ENCODE results near the gene IQSEC1.

The IQSEC1 gene

DNA sequence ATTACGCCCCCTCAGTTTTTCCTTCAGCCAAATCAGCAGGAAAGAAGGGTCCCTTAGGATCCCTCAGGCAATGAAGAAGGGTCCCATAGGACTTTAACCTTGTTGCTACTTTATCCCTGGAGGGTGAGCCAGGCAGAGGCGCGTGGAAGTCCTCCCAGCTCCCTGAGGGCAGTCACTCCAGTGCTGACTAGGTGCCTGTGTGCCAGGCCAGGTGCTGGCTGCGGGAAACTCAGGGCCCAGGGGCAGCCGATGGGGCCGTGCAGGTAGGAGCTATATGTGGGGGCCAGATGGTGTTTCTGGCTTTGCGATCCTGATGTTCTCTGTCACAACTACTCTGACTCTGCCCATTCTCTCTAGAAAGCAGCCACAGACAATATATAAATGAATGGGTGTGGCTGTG is 42.8 kb upstream of the IQSEC1 start:
- Histone ChIP-seq H4K91ac (ENCODE audit: low read depth, low read length, poor library complexity) (no peak overlapping the region), H2BK120ac (ENCODE audit: low read depth, low read length) (no peak overlapping the region), H2AK5ac (ENCODE audit: low read depth, low read length) (peak overlapping the region; percentile 23), H2BK5ac (ENCODE audit: low read length) (no peak overlapping the region), H3K18ac (ENCODE audit: low read length) (peak overlapping the region; percentile 53), H3K23ac (ENCODE audit: low read depth, low read length, poor library complexity) (no peak overlapping the region), H2AFZ (ENCODE audit: low read length) (no peak overlapping the region), H2BK12ac (ENCODE audit: low read length) (no peak overlapping the region), H3K4me1 (ENCODE audit: control insufficient read depth in 2 of 2, insufficient read depth in 1 of 2, low read depth in 1 of 2, low read length in 2 of 2) (peaks cover 0 to 2% of the 10 kb centered on the region in 2 donors), H3K27ac (replicated peaks; ENCODE audit: low read length) (no peak overlapping the region), H3K14ac (ENCODE audit: low read length) (peak overlapping the region; percentile 49), H4K8ac (ENCODE audit: low read depth, low read length) (no peak overlapping the region), H3K79me1 (ENCODE audit: low read depth, low read length) (peaks cover 2% of the 10 kb centered on the region), H3K4ac (ENCODE audit: low read length) (no peak overlapping the region), H3K4me3 (ENCODE audit: low read length in 2 of 2) (no peak overlapping the region), H3K9ac (ENCODE audit: low read depth, low read length, poor library complexity) (no peak overlapping the region), H3K9me3 (replicated peaks in 1 of 2; ENCODE audit: control insufficient read depth in 2 of 2, insufficient read depth in 1 of 2, low read depth in 1 of 2, low read length in 2 of 2) (no peaks in the 10 kb centered on the region), H3K36me3 (replicated peaks in 1 of 2; ENCODE audit: control insufficient read depth in 2 of 2, insufficient read depth in 2 of 2, low read length in 2 of 2) (no peaks in the 10 kb centered on the region), H3K27me3 (ENCODE audit: control insufficient read depth in 3 of 3, insufficient read depth in 3 of 3, low read depth in 1 of 3, low read length in 3 of 3) (peaks cover 0 to 19% (median 0%) of the 10 kb centered on the region in 3 experiments), H2BK15ac (ENCODE audit: low read length) (no peak overlapping the region), H3K4me2 (ENCODE audit: insufficient read depth, low read length, poor library complexity, severe bottlenecking) (no peak overlapping the region)
- DNase-seq (ENCODE audit: low spot score) = no peak
- whole genome bisulfite sequencing, 2 donors (ENCODE audit: extremely low coverage in 2 of 2, insufficient read length in 2 of 2, insufficient replicate concordance in 1 of 2) = no CpG with 5 or more reads among the region's 7 CpGs

DNA sequence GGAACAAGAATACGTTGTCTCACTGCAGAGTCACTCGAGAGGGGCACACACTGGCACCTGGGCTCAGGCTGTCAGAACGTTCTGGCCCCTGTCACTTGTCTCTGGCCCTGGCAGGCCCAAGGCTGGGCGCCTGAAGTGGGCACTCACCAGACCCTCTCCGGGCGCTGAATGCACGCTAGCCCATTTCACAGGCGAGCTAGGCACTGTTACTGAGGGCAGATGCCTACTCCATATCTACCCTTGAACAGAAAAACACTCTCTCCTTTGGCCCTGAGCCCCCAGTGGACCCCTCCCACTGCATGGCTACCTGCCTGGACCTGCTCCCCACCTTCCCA is 42.3 kb upstream of the IQSEC1 start:
- no peak overlapping the region for H2BK5ac ChIP-seq (ENCODE audit: low read length)
- no CpG with 5 or more reads among the region's 8 CpGs for WGBS, 2 donors (ENCODE audit: extremely low coverage in 2 of 2, insufficient read length in 2 of 2, insufficient replicate concordance in 1 of 2)
- no peak overlapping the region for H2BK120ac ChIP-seq (ENCODE audit: low read depth, low read length)
- H3K9me3 ChIP-seq (replicated peaks in 1 of 2; ENCODE audit: control insufficient read depth in 2 of 2, insufficient read depth in 1 of 2, low read depth in 1 of 2, low read length in 2 of 2) = no peaks in the 10 kb centered on the region
- H3K18ac ChIP-seq (ENCODE audit: low read length) = peak overlapping the region; percentile 56
- no peak overlapping the region for H2AK5ac ChIP-seq (ENCODE audit: low read depth, low read length)
- no peak overlapping the region for H3K9ac ChIP-seq (ENCODE audit: low read depth, low read length, poor library complexity)
- no peak overlapping the region for H3K4me3 ChIP-seq (ENCODE audit: low read length in 2 of 2)
- H3K23ac ChIP-seq (ENCODE audit: low read depth, low read length, poor library complexity) = no peak overlapping the region
- no peak overlapping the region for H3K27ac ChIP-seq (replicated peaks; ENCODE audit: low read length)
- peaks cover 0 to 20% (median 0%) of the 10 kb centered on the region in 3 experiments for H3K27me3 ChIP-seq (ENCODE audit: control insufficient read depth in 3 of 3, insufficient read depth in 3 of 3, low read depth in 1 of 3, low read length in 3 of 3)
- H4K91ac ChIP-seq (ENCODE audit: low read depth, low read length, poor library complexity) = no peak overlapping the region
- peaks cover 2% of the 10 kb centered on the region for H3K79me1 ChIP-seq (ENCODE audit: low read depth, low read length)
- H3K4me1 ChIP-seq (ENCODE audit: control insufficient read depth in 2 of 2, insufficient read depth in 1 of 2, low read depth in 1 of 2, low read length in 2 of 2) = peaks cover 0 to 2% of the 10 kb centered on the region in 2 donors
- H3K4me2 ChIP-seq (ENCODE audit: insufficient read depth, low read length, poor library complexity, severe bottlenecking) = no peak overlapping the region
- no peak overlapping the region for H3K4ac ChIP-seq (ENCODE audit: low read length)
- H2BK15ac ChIP-seq (ENCODE audit: low read length) = no peak overlapping the region
- no peak overlapping the region for H4K8ac ChIP-seq (ENCODE audit: low read depth, low read length)
- no peak for DNase-seq (ENCODE audit: low spot score)
- H3K14ac ChIP-seq (ENCODE audit: low read length) = no peak overlapping the region
- H2AFZ ChIP-seq (ENCODE audit: low read length) = no peak overlapping the region
- no peaks in the 10 kb centered on the region for H3K36me3 ChIP-seq (replicated peaks in 1 of 2; ENCODE audit: control insufficient read depth in 2 of 2, insufficient read depth in 2 of 2, low read length in 2 of 2)
- no peak overlapping the region for H2BK12ac ChIP-seq (ENCODE audit: low read length)

DNA sequence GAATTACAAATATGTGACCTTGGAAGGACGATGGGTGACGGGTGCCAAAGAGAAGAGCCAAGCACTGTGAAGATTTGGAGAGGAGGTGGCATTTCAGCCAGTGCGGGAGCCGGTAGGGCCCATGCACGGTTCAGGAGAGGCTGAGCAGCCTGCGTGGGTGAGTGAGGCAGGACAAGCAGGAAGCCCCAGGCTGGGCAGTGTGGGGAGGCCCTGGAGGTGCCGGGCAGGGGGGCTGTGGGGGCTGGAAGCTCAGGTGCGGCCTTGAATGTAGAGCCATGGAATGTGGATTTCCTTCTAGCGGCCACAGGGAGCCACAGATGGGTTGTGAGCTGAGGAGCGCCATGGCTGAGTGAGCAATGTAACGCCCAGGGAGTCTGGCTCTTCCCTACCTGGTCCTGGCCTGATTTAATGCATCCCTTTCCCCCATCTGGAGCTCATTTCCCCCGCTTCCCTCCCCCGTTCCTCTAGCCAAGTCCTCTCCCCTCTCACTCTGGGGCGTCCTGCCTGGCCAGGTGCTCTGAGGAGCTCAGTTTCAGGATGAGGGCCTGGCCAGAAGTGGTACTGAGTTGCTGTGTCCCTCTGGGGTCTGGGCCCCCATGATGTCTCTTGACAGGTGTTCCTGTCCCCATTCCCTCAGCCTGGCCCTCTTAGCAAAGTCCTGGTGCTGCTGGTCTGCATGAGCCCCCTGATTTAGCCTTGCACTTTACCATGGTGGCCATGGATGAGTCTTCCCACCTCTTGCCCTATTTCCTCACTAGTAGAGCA is 41.8 kb upstream of the IQSEC1 start:
- DNase-seq (ENCODE audit: low spot score) = no peak
- Histone ChIP-seq H3K4me3 (ENCODE audit: low read length in 2 of 2) (no peak overlapping the region), H2BK12ac (ENCODE audit: low read length) (no peak overlapping the region), H4K91ac (ENCODE audit: low read depth, low read length, poor library complexity) (no peak overlapping the region), H3K23ac (ENCODE audit: low read depth, low read length, poor library complexity) (peak overlapping the region; percentile 40), H2AFZ (ENCODE audit: low read length) (no peak overlapping the region), H3K79me1 (ENCODE audit: low read depth, low read length) (peaks cover 2% of the 10 kb centered on the region), H2AK5ac (ENCODE audit: low read depth, low read length) (no peak overlapping the region), H2BK120ac (ENCODE audit: low read depth, low read length) (no peak overlapping the region), H3K14ac (ENCODE audit: low read length) (no peak overlapping the region), H3K18ac (ENCODE audit: low read length) (no peak overlapping the region), H3K4me1 (ENCODE audit: control insufficient read depth in 2 of 2, insufficient read depth in 1 of 2, low read depth in 1 of 2, low read length in 2 of 2) (peaks cover 0 to under 1% of the 10 kb centered on the region in 2 donors), H3K9me3 (replicated peaks in 1 of 2; ENCODE audit: control insufficient read depth in 2 of 2, insufficient read depth in 1 of 2, low read depth in 1 of 2, low read length in 2 of 2) (no peaks in the 10 kb centered on the region), H3K27me3 (ENCODE audit: control insufficient read depth in 3 of 3, insufficient read depth in 3 of 3, low read depth in 1 of 3, low read length in 3 of 3) (peaks cover 0 to 17% (median 0%) of the 10 kb centered on the region in 3 experiments), H2BK5ac (ENCODE audit: low read length) (no peak overlapping the region), H2BK15ac (ENCODE audit: low read length) (no peak overlapping the region), H3K36me3 (replicated peaks in 1 of 2; ENCODE audit: control insufficient read depth in 2 of 2, insufficient read depth in 2 of 2, low read length in 2 of 2) (no peaks in the 10 kb centered on the region), H3K27ac (replicated peaks; ENCODE audit: low read length) (no peak overlapping the region), H3K4me2 (ENCODE audit: insufficient read depth, low read length, poor library complexity, severe bottlenecking) (no peak overlapping the region), H3K4ac (ENCODE audit: low read length) (no peak overlapping the region), H4K8ac (ENCODE audit: low read depth, low read length) (peak overlapping the region; percentile 10), H3K9ac (ENCODE audit: low read depth, low read length, poor library complexity) (no peak overlapping the region)
- WGBS, 2 donors (ENCODE audit: extremely low coverage in 2 of 2, insufficient read length in 2 of 2, insufficient replicate concordance in 1 of 2) = no CpG with 5 or more reads among the region's 14 CpGs

DNA sequence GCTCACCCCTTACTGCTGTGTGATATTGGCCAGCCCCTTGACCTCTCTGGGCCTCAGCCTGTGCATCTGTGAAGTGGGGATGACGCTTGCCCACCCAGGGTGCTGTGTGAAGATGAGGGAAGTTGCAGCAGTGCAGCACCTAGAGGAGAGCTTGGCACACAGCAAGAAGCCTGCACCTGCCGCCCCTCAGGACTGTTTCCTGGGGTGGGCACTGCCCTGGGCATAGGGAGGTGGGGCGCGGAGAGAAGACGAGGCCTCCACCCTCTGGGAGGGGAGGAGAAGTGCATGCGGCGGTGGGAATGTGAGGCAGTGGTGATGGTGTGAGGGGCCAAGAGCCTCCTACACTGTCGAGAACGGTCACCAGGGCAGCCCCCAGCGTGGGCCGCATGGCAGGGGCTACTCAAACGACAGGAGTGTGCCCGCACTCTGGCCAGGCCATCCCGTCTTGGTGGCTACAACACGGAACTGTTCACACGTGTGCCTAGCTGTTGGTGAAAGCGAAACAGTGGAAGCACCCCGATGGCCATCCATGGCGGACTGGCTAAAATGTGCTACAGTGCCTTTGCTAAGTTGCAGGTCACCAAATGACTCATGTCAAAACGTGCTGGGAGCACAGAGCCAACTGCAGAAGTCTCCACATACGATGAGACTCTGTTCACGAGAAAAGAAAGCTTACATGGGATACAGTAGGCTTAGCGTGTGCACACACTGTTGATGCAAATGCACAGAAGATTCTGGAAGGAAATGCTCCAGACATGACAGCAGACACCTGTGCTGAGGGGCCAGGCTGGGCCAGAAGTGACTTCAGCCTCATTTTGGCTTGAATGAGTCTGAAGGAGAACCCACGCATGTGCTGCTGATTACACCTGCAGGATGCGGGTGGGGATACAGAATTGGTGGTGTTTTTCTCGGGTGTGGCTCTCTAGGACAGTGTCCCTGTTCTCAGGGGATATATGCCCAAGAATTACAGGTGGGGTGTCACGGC is 40.4 kb upstream of the IQSEC1 start:
- no peak overlapping the region for H2BK5ac ChIP-seq (ENCODE audit: low read length)
- peak overlapping the region; percentile 30 for H3K9ac ChIP-seq (ENCODE audit: low read depth, low read length, poor library complexity)
- peaks cover 2% of the 10 kb centered on the region for H3K79me1 ChIP-seq (ENCODE audit: low read depth, low read length)
- no peak overlapping the region for H2BK12ac ChIP-seq (ENCODE audit: low read length)
- peaks cover 0 to 13% (median 0%) of the 10 kb centered on the region in 3 experiments for H3K27me3 ChIP-seq (ENCODE audit: control insufficient read depth in 3 of 3, insufficient read depth in 3 of 3, low read depth in 1 of 3, low read length in 3 of 3)
- no peak overlapping the region for H3K14ac ChIP-seq (ENCODE audit: low read length)
- no peaks in the 10 kb centered on the region for H3K36me3 ChIP-seq (replicated peaks in 1 of 2; ENCODE audit: control insufficient read depth in 2 of 2, insufficient read depth in 2 of 2, low read length in 2 of 2)
- H3K4me1 ChIP-seq (ENCODE audit: control insufficient read depth in 2 of 2, insufficient read depth in 1 of 2, low read depth in 1 of 2, low read length in 2 of 2) = no peaks in the 10 kb centered on the region
- peak overlapping the region in 1 of 2 donors; percentile 44 for H3K4me3 ChIP-seq (ENCODE audit: low read length in 2 of 2)
- no CpG with 5 or more reads among the region's 27 CpGs for WGBS, 2 donors (ENCODE audit: extremely low coverage in 2 of 2, insufficient read length in 2 of 2, insufficient replicate concordance in 1 of 2)
- H3K18ac ChIP-seq (ENCODE audit: low read length) = peak overlapping the region; percentile 77
- no peaks in the 10 kb centered on the region for H3K9me3 ChIP-seq (replicated peaks in 1 of 2; ENCODE audit: control insufficient read depth in 2 of 2, insufficient read depth in 1 of 2, low read depth in 1 of 2, low read length in 2 of 2)
- no peak for DNase-seq (ENCODE audit: low spot score)
- no peak overlapping the region for H2AFZ ChIP-seq (ENCODE audit: low read length)
- H3K4ac ChIP-seq (ENCODE audit: low read length) = peak overlapping the region; percentile 67
- no peak overlapping the region for H4K8ac ChIP-seq (ENCODE audit: low read depth, low read length)
- peak overlapping the region; percentile 64 for H4K91ac ChIP-seq (ENCODE audit: low read depth, low read length, poor library complexity)
- H3K4me2 ChIP-seq (ENCODE audit: insufficient read depth, low read length, poor library complexity, severe bottlenecking) = no peak overlapping the region
- H2BK120ac ChIP-seq (ENCODE audit: low read depth, low read length) = no peak overlapping the region
- H3K23ac ChIP-seq (ENCODE audit: low read depth, low read length, poor library complexity) = peak overlapping the region; percentile 81
- peak overlapping the region; percentile 93 for H2AK5ac ChIP-seq (ENCODE audit: low read depth, low read length)
- H2BK15ac ChIP-seq (ENCODE audit: low read length) = no peak overlapping the region
- H3K27ac ChIP-seq (replicated peaks; ENCODE audit: low read length) = no peak overlapping the region
